Kidney capillary endothelial cell (primary cell): Measurements from ENCODE around the gene ZBTB17.
"Not testable (repeated sequence)": the region's sequence is repeated elsewhere in the genome, so short reads cannot be mapped to it uniquely, and the experiment has no call there.

ENCODE experiments used
- DNase-seq: peaks from one replicate; pipeline ENCODE4 v3.0.0-alpha.2; 2018; ENCODE audit warnings: low spot score

Gene ZBTB17

GRCh38 chr1:15975805-15976680 is at the start of gene ZBTB17:
Gene ZBTB17, minus strand, starts transcription at chr1:15976101. Its CDS starts 27,606 bp downstream, at chr1:15948495.
- peak; percentile 96 for DNase-seq

GRCh38 chr1:16023050-16023653 is 47.3 kb upstream of the ZBTB17 start:
- DNase-seq = no peak

GRCh38 chr1:16022393-16022792 is 46.5 kb upstream of the ZBTB17 start:
- no peak for DNase-seq

GRCh38 chr1:16021681-16022080 is 45.8 kb upstream of the ZBTB17 start, which contains the start of gene CLCNKA:
Gene CLCNKA, plus strand, starts transcription at chr1:16022036. Its CDS starts 584 bp downstream, at chr1:16022620.
- DNase-seq = no peak

- DNase-seq = not testable (repeated sequence)
These were observed 45.0 kb upstream of the ZBTB17 start for GRCh38 chr1:16020878-16021277.

- no peak for DNase-seq
These were observed 44.4 kb upstream of the ZBTB17 start for GRCh38 chr1:16020325-16020724.

- DNase-seq = no peak
These were observed 43.9 kb upstream of the ZBTB17 start for GRCh38 chr1:16019644-16020277.

GRCh38 chr1:16018749-16019643 is 43.1 kb upstream of the ZBTB17 start:
- no peak for DNase-seq

- no peak for DNase-seq
These were observed 42.4 kb upstream of the ZBTB17 start for GRCh38 chr1:16018308-16018707.

GRCh38 chr1:16017461-16018303 is 41.8 kb upstream of the ZBTB17 start, which contains the start of gene HSPB7:
Gene HSPB7, minus strand, starts transcription at chr1:16018043. Its CDS starts 80 bp downstream, at chr1:16017963.
- DNase-seq = no peak

GRCh38 chr1:16017076-16017460 is 41.2 kb upstream of the ZBTB17 start:
- DNase-seq = no peak

- no peak for DNase-seq
These were observed 40.3 kb upstream of the ZBTB17 start for GRCh38 chr1:16015960-16016901.

GRCh38 chr1:16015491-16015890 is 39.6 kb upstream of the ZBTB17 start:
- no peak for DNase-seq

- DNase-seq = no peak
These were observed 38.9 kb upstream of the ZBTB17 start for GRCh38 chr1:16014509-16015482.

- no peak for DNase-seq
These were observed 38.0 kb upstream of the ZBTB17 start for GRCh38 chr1:16013908-16014258.

- peak; percentile 52 for DNase-seq
These were observed 37.5 kb upstream of the ZBTB17 start for GRCh38 chr1:16013220-16013907.

- peak; percentile 26 for DNase-seq
These were observed 36.8 kb upstream of the ZBTB17 start for GRCh38 chr1:16012590-16013219.
